HepG2 (cell line): ENCODE measurements around the gene HS6ST1. TPM values are rescaled to one million over a fixed set of nuclear protein-coding genes. Genes with fewer than 3 reads are reported as not detected.

Experiments used
- CCAR2 ChIP-seq: fragments of 200-400 bp; formaldehyde crosslinking; optimal IDR thresholded peaks from 2 replicates; pipeline ENCODE3; 2018; ENCODE audit warnings: low read depth, mild to moderate bottlenecking, low read length, moderate library complexity
- HHEX ChIP-seq: IDR thresholded peaks from 2 replicates; pipeline ENCODE4 v1.6.1; 2016; ENCODE audit warnings: control low read depth
- MAFF ChIP-seq: IDR thresholded peaks from 2 replicates; pipeline ENCODE4 v1.6.1; 2011; ENCODE audit warnings: low read depth, low read length, improper control_type of control experiment
- MED1 ChIP-seq: sonication (generic); formaldehyde crosslinking; IDR thresholded peaks from 2 replicates; pipeline ENCODE4 v1.4.0; 2020; ENCODE audit warnings: missing genetic modification reagents
- NFE2 ChIP-seq: sonication (generic); formaldehyde crosslinking; IDR thresholded peaks from 2 replicates; pipeline ENCODE4 v1.4.0; 2020; ENCODE audit warnings: missing genetic modification reagents
- PHB2 ChIP-seq: fragments of 450-650 bp; IDR thresholded peaks from 2 replicates; pipeline ENCODE4 v1.6.1; 2018; ENCODE audit not compliant: partially characterized antibody
- STAG1 ChIP-seq: sonication (generic); formaldehyde crosslinking; IDR thresholded peaks from 2 replicates; pipeline ENCODE4 v1.4.0; 2020; ENCODE audit warnings: missing genetic modification reagents
- ZNF143 ChIP-seq: sonication (generic); formaldehyde crosslinking; IDR thresholded peaks from 2 replicates; pipeline ENCODE4 v1.4.0; 2020; ENCODE audit warnings: missing genetic modification reagents
- ZNF17 ChIP-seq: sonication (generic); formaldehyde crosslinking; IDR thresholded peaks from 2 replicates; pipeline ENCODE4 v1.5.0; 2020; ENCODE audit warnings: mild to moderate bottlenecking, missing genetic modification reagents
- ZNF205 ChIP-seq: IDR thresholded peaks from 2 replicates; pipeline ENCODE4 v1.6.1; 2018; ENCODE audit warnings: missing biosample characterization, missing genetic modification reagents
- ZNF34 ChIP-seq: sonication (generic); formaldehyde crosslinking; IDR thresholded peaks from 2 replicates; pipeline ENCODE4 v1.4.0; 2020; ENCODE audit warnings: mild to moderate bottlenecking, missing genetic modification reagents, borderline replicate concordance
- ZSCAN31 ChIP-seq: sonication (generic); formaldehyde crosslinking; IDR thresholded peaks from 2 replicates; pipeline ENCODE4 v1.5.0; 2020; ENCODE audit warnings: low read depth, mild to moderate bottlenecking, missing genetic modification reagents
- polyA plus RNA-seq, 8 experiments: library from polyadenylated mRNA; depleted of rRNA in 3 of 8; stranded (reverse) in 7 of 8; unstranded in 1 of 8; fragments of >200 nt; fragmentation: Illumina TruSeq in 4 of 8; extraction: Trizol in 4 of 8; gene quantifications; 2 replicates each; pipeline versions ENCODE4 v1.2.1 to v1.2.3, GENCODE V29; 2011 to 2016; ENCODE audit warnings: low read depth in 4 of 8, missing spikeins in 1 of 8, mixed read lengths in 1 of 8; ENCODE audit not compliant: insufficient read depth in 1 of 8
- total RNA-seq, 5 experiments: library from RNA; depleted of rRNA; stranded (reverse); fragments of >200 nt; fragmentation: Illumina TruSeq; extraction: Trizol; gene quantifications; 2 replicates each; pipeline ENCODE4 v1.2.3, GENCODE V29; 2016; ENCODE audit warnings: low read depth in 1 of 5
- TF ChIP-seq, protein P1 (sequence below), 2 experiments: fragments of 450-650 bp in 1 of 2; sonication (generic) in 1 of 2; formaldehyde crosslinking in 1 of 2; IDR thresholded peaks; 2 replicates each; pipeline versions ENCODE4 v1.6.1 to v1.8.0; 2016 to 2022; ENCODE audit warnings: antibody characterized with exemption in 1 of 2, mild to moderate bottlenecking in 1 of 2, missing genetic modification reagents in 1 of 2
- TF ChIP-seq, protein P2 (sequence below): sonication (generic); formaldehyde crosslinking; IDR thresholded peaks from 2 replicates; pipeline ENCODE4 v1.5.1; 2020; ENCODE audit warnings: missing genetic modification reagents, mild to moderate bottlenecking, borderline replicate concordance
- TF ChIP-seq, protein P3 (sequence below): sonication (generic); formaldehyde crosslinking; IDR thresholded peaks from 2 replicates; pipeline ENCODE4 v1.4.0; 2020; ENCODE audit warnings: missing genetic modification reagents

Gene HS6ST1
- total and polyA plus RNA-seq, 2 of the 13 experiments (the other 11 are each of a cell fraction or from before 2014, with no cell fraction given): 34.5 to 84.6 TPM

DNA sequence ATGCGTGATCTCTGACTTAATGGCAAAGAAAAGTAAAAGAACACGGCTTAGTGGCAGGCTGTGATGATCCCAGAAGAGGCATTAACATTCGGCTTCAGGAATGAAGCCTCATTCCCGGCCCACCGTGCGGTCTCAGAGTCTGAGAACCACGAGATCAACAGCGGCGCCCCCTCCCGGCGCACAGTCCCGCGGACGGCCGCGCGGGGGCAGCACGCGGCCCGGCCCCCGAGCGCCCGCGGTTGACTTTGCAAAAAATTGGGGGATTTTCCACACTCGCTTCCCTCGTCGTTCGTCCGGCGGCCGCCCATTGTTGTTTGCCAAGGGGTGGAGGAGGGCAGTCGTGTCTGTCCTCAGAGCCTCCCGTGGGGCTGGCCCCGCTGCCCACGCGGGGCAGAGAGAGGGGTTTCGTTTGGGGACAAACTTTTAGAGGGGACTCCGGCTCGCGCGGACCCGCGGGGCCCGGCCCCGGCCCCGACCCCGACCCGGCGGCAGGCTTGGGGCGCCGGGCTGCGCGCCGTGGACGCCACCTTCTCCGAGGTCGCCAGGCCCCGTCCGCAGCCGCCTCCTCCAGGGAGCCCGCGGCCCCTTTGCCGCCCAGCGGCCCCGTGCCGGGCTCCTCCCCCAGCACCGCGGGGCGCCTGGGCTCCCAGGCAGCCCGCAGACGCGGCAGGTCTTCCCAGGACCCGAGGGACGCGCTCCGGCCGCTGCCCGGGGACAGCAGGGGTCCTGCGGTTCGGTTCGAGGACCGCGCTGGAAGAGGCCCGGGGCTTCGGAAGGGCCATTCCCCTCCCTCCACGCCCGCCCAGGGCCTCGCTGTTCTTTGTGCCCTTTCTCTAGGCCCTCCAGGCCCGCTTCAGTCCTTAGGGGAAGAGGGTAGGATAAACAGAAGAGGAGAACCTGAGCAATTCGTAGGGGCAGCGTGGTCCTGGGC is 3.4 kb upstream of the HS6ST1 start (continued):
- TF ChIP-seq MED1 (peak; percentile 84), HHEX (CRISPR knock-in tag) (no peak), ZSCAN31 (CRISPR knock-in tag) (no peak; the same call in none of the 2 replicates), ZNF205 (peak; percentile 21; the same call in 1 of the 2 replicates), ZNF143 (CRISPR knock-in tag) (no peak), NFE2 (CRISPR knock-in tag) (no peak), ZNF17 (CRISPR knock-in tag) (no peak), STAG1 (CRISPR knock-in tag) (peak; percentile 83), MAFF (peak; percentile 33; the same call in 1 of the 2 replicates), ZNF34 (CRISPR knock-in tag) (no peak), CCAR2 (no peak), PHB2 (no peak)
- TF ChIP-seq, protein P1, sequence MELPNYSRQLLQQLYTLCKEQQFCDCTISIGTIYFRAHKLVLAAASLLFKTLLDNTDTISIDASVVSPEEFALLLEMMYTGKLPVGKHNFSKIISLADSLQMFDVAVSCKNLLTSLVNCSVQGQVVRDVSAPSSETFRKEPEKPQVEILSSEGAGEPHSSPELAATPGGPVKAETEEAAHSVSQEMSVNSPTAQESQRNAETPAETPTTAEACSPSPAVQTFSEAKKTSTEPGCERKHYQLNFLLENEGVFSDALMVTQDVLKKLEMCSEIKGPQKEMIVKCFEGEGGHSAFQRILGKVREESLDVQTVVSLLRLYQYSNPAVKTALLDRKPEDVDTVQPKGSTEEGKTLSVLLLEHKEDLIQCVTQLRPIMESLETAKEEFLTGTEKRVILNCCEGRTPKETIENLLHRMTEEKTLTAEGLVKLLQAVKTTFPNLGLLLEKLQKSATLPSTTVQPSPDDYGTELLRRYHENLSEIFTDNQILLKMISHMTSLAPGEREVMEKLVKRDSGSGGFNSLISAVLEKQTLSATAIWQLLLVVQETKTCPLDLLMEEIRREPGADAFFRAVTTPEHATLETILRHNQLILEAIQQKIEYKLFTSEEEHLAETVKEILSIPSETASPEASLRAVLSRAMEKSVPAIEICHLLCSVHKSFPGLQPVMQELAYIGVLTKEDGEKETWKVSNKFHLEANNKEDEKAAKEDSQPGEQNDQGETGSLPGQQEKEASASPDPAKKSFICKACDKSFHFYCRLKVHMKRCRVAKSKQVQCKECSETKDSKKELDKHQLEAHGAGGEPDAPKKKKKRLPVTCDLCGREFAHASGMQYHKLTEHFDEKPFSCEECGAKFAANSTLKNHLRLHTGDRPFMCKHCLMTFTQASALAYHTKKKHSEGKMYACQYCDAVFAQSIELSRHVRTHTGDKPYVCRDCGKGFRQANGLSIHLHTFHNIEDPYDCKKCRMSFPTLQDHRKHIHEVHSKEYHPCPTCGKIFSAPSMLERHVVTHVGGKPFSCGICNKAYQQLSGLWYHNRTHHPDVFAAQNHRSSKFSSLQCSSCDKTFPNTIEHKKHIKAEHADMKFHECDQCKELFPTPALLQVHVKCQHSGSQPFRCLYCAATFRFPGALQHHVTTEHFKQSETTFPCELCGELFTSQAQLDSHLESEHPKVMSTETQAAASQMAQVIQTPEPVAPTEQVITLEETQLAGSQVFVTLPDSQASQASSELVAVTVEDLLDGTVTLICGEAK (IDR thresholded peaks at IDR 0.05): no peak
- TF ChIP-seq, protein P1 (CRISPR knock-in tag; IDR thresholded peaks at IDR 0.05): peak; percentile 57; the same call in 1 of the 2 replicates
- TF ChIP-seq, protein P2, sequence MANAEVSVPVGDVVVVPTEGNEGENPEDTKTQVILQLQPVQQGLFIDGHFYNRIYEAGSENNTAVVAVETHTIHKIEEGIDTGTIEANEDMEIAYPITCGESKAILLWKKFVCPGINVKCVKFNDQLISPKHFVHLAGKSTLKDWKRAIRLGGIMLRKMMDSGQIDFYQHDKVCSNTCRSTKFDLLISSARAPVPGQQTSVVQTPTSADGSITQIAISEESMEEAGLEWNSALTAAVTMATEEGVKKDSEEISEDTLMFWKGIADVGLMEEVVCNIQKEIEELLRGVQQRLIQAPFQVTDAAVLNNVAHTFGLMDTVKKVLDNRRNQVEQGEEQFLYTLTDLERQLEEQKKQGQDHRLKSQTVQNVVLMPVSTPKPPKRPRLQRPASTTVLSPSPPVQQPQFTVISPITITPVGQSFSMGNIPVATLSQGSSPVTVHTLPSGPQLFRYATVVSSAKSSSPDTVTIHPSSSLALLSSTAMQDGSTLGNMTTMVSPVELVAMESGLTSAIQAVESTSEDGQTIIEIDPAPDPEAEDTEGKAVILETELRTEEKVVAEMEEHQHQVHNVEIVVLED (CRISPR knock-in tag): peak; percentile 52; the same call in 1 of the 2 replicates
- TF ChIP-seq, protein P3, sequence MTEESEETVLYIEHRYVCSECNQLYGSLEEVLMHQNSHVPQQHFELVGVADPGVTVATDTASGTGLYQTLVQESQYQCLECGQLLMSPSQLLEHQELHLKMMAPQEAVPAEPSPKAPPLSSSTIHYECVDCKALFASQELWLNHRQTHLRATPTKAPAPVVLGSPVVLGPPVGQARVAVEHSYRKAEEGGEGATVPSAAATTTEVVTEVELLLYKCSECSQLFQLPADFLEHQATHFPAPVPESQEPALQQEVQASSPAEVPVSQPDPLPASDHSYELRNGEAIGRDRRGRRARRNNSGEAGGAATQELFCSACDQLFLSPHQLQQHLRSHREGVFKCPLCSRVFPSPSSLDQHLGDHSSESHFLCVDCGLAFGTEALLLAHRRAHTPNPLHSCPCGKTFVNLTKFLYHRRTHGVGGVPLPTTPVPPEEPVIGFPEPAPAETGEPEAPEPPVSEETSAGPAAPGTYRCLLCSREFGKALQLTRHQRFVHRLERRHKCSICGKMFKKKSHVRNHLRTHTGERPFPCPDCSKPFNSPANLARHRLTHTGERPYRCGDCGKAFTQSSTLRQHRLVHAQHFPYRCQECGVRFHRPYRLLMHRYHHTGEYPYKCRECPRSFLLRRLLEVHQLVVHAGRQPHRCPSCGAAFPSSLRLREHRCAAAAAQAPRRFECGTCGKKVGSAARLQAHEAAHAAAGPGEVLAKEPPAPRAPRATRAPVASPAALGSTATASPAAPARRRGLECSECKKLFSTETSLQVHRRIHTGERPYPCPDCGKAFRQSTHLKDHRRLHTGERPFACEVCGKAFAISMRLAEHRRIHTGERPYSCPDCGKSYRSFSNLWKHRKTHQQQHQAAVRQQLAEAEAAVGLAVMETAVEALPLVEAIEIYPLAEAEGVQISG (CRISPR knock-in tag): peak; percentile 89
